ENCODE measurements around the gene CAMK2D. TPM values are rescaled to one million over a fixed set of nuclear protein-coding genes. Genes with fewer than 3 reads are reported as not detected.

The CAMK2D gene
- total RNA-seq, 1 donor from 2014 or later, result 57.6 TPM

DNA sequence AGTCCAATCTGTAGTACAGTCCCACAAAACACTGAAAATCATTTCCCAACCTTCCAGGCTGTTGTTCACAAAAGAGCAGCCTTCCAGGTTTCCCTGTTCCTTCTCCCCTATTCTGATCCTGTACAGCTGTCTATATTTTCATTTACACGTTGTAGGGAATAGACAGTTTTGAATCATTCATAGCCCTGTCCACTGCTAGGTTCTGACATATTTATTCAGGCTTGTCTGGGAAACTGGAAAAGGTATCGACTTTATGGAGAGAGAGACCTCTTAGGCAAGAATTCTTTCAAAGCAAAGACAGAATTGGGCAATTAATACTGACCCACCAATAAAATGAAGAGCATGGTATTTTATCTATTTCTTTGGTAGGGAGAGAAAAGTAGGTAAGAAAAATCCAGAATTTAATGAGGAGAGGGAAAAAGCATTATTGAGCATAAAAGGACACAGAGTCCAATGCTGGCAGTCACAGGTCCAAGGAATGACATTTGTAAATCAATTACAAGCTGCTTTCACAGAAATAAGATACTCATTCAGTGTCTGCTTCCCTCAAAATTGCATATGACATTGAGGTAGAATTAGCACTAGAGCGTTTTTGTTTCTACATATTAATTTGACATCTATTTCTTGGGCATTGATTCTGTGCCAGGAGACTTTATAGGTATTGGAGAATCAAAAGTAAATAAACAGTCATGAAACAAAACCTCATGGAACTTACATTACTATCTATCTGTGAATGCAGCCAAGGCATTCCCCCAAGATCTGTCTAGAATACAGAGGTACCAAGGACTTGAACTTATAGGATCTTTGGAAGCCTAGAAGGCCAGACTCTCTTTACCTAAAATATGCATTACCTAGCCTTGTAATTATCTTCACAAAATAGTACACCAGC is 127.2 kb downstream of the CAMK2D start:
- TF ChIP-seq, protein P1, sequence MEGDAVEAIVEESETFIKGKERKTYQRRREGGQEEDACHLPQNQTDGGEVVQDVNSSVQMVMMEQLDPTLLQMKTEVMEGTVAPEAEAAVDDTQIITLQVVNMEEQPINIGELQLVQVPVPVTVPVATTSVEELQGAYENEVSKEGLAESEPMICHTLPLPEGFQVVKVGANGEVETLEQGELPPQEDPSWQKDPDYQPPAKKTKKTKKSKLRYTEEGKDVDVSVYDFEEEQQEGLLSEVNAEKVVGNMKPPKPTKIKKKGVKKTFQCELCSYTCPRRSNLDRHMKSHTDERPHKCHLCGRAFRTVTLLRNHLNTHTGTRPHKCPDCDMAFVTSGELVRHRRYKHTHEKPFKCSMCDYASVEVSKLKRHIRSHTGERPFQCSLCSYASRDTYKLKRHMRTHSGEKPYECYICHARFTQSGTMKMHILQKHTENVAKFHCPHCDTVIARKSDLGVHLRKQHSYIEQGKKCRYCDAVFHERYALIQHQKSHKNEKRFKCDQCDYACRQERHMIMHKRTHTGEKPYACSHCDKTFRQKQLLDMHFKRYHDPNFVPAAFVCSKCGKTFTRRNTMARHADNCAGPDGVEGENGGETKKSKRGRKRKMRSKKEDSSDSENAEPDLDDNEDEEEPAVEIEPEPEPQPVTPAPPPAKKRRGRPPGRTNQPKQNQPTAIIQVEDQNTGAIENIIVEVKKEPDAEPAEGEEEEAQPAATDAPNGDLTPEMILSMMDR (conservative IDR thresholded peaks at IDR 0.05), result no peak
- no peak overlapping the region for H3K4me3 Mint-ChIP-seq
- no peaks in the 10 kb centered on the region for H3K27me3 Mint-ChIP-seq
- no peaks in the 10 kb centered on the region for H3K9me3 Mint-ChIP-seq
- DNase-seq (ENCODE audit: extremely low spot score, unreplicated experiment), result no peak
- H3K27ac Mint-ChIP-seq, result no peak overlapping the region
- H3K4me1 Mint-ChIP-seq (ENCODE audit: unreplicated experiment), result peaks cover 17% of the 10 kb centered on the region
- H3K36me3 Mint-ChIP-seq, result peaks cover 3% of the 10 kb centered on the region

DNA sequence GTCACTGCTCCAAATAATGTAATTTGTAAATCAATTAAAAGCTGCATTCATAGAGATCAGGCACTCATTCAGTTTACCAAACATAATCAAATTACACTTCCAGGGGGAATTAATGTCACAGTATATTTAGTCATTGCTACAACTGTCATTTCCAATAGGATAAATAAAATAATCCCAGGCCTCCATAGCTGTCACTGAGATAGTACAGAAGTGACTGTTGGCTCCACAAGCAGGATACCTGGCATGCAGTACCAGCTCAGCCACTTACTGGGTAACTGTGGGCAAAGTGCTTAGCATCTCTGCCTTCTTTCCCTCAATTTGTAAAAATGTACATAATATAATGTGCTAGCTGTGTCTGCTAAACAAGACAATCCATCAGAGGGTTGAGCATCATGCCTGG is 128.1 kb downstream of the CAMK2D start:
- Mint-ChIP-seq H3K4me3 (no peak overlapping the region), H3K27me3 (no peaks in the 10 kb centered on the region), H3K36me3 (no peaks in the 10 kb centered on the region), H3K4me1 (ENCODE audit: unreplicated experiment) (peaks cover 12% of the 10 kb centered on the region), H3K27ac (no peak overlapping the region), H3K9me3 (no peaks in the 10 kb centered on the region)
- no peak for DNase-seq (ENCODE audit: extremely low spot score, unreplicated experiment)
- TF ChIP-seq, protein P1 (conservative IDR thresholded peaks at IDR 0.05), result no peak

DNA sequence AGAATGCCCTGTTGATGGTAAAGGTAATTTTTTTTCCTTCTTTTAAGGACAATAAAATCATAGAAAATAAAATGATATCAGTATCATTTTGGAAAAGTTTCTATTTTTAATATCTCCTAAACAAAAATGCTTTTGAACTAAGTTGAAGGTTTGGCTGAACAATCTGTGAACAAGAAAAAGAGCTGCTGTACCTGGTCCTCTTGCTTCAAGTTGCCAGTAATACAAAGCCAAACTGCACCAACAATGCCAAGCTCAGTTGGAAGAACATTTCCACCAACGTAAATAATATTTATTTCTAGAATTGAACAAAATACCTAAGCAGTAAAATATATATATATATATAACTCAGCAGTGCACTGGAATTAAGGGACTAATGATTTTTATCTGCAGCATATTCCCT is 132.8 kb downstream of the CAMK2D start:
- Mint-ChIP-seq H3K36me3 (peaks cover 10% of the 10 kb centered on the region), H3K27ac (no peak overlapping the region), H3K4me3 (no peak overlapping the region), H3K9me3 (peaks cover 4% of the 10 kb centered on the region), H3K27me3 (no peaks in the 10 kb centered on the region), H3K4me1 (ENCODE audit: unreplicated experiment) (no peaks in the 10 kb centered on the region)
- TF ChIP-seq, protein P1 (conservative IDR thresholded peaks at IDR 0.05), result no peak
- DNase-seq (ENCODE audit: extremely low spot score, unreplicated experiment), result no peak

DNA sequence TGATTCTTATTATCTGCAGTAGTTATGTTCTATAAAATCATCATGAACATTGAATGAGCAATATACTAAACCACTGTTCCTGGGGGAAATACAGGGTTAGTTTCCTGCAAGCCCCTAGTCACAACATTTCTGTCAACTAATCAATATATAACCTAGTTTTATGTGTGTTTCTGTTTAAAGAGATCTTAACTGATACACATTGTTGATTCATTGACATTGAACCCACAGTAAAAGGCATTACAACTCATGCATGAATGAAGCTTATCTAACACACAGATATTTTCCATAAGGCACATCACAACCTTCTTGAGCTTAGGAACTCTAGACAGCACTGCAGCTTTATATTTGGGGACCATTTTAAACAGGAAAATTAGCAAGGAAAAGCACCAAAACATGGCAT is 134.2 kb downstream of the CAMK2D start:
- Mint-ChIP-seq H3K4me1 (ENCODE audit: unreplicated experiment) (no peaks in the 10 kb centered on the region), H3K4me3 (no peak overlapping the region), H3K27ac (no peak overlapping the region), H3K9me3 (peaks cover 4% of the 10 kb centered on the region), H3K27me3 (no peaks in the 10 kb centered on the region), H3K36me3 (peaks cover 10% of the 10 kb centered on the region)
- TF ChIP-seq, protein P1 (conservative IDR thresholded peaks at IDR 0.05), result no peak
- no peak for DNase-seq (ENCODE audit: extremely low spot score, unreplicated experiment)

DNA sequence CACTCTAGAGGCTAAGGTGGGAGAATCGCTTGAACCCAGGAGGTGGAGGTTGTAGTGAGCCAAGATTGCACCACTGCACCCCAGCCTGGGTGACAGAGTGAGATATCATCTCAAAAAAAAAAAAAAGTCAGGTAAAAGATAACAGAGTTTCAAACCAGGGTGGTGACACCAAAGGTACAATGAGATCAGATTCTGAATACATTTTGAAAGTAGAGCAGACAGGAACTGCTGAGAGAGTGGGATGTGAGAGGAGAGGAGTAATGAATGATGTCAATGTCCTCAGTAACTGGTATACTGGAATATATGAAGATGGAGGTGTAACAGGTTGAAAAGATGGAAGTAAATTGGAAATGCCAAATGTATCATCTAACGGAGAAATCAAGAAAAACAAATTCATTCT is 135.6 kb downstream of the CAMK2D start:
- Mint-ChIP-seq H3K4me1 (ENCODE audit: unreplicated experiment) (no peaks in the 10 kb centered on the region), H3K9me3 (peaks cover 4% of the 10 kb centered on the region), H3K27me3 (no peaks in the 10 kb centered on the region), H3K36me3 (peaks cover 10% of the 10 kb centered on the region), H3K27ac (no peak overlapping the region), H3K4me3 (no peak overlapping the region)
- TF ChIP-seq, protein P1 (conservative IDR thresholded peaks at IDR 0.05), result no peak
- no peak for DNase-seq (ENCODE audit: extremely low spot score, unreplicated experiment)
